ENCODE measurements around the gene ACACB. TPM values are rescaled to one million over a fixed set of nuclear protein-coding genes. Genes with fewer than 3 reads are reported as not detected.
A peak's percentile ranks its signal among the peaks of the same experiment; 100 is the strongest.

The ACACB gene
- total and polyA plus RNA-seq, 4 donors, result 8.4 to 70.3 (median 30.1) TPM

GRCh38 chr12:109276160-109276559 is 159.8 kb downstream of the ACACB start:
- Histone ChIP-seq H3K4me3 (ENCODE audit: low read length in 2 of 2) (no peak overlapping the region), H3K4me1 (ENCODE audit: control insufficient read depth in 1 of 2, insufficient read depth in 2 of 2, low read length in 2 of 2) (no peaks in the 10 kb centered on the region), H3K9me3 (ENCODE audit: control insufficient read depth, low read length) (no peaks in the 10 kb centered on the region), H3K36me3 (ENCODE audit: control insufficient read depth in 1 of 2, insufficient read depth in 2 of 2, low read length in 1 of 2) (no peaks in the 10 kb centered on the region), H3K27me3 (ENCODE audit: control insufficient read depth in 1 of 2, insufficient read depth in 2 of 2, low read length in 1 of 2) (no peaks in the 10 kb centered on the region), H3K27ac (ENCODE audit: low read depth in 1 of 2, low read length in 2 of 2) (no peak overlapping the region)
- ATAC-seq (ENCODE audit: low FRiP score) (no peak), DNase-seq (no peak)
- intact Hi-C loops (cut with DNase I), result no loop called here
- WGBS, 2 donors, result 94% methylated on average over 5 of the region's 5 CpGs

DNA sequence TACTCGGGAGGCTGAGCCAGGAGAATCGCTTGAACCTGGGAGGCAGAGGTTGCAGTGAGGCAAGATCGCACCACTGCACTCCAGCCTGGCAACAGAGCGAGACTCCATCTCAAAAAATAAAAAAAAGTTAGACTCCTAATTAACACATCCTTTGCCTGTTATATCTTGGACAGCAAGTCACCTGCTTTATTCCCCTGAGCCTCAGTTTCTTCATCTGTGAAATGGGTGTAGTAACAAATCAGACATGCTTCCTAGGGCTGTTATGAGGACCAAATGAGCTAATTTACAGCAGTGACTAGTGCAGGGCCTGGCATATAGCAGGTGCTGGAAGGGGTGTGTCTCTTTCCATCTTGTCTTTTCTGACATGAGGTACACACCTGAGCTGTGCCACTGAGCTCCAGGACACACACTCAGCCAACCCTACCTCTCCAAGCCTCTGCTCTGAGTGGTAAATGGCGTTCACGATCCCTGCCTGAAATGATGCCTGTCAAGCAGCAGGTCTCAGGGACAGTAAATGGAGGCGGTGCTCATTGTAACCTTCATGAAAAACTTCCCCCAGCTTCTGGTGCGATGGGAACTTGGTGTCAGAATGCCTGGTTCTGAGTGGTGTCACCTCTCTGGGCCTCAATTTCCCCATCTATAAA is 161.0 kb downstream of the ACACB start:
- DNase-seq (no peak), ATAC-seq (ENCODE audit: low FRiP score) (no peak)
- Histone ChIP-seq H3K4me3 (ENCODE audit: low read length in 2 of 2) (no peak overlapping the region), H3K36me3 (ENCODE audit: control insufficient read depth in 1 of 2, insufficient read depth in 2 of 2, low read length in 1 of 2) (no peaks in the 10 kb centered on the region), H3K27me3 (ENCODE audit: control insufficient read depth in 1 of 2, insufficient read depth in 2 of 2, low read length in 1 of 2) (no peaks in the 10 kb centered on the region), H3K4me1 (ENCODE audit: control insufficient read depth in 1 of 2, insufficient read depth in 2 of 2, low read length in 2 of 2) (no peaks in the 10 kb centered on the region), H3K27ac (ENCODE audit: low read depth in 1 of 2, low read length in 2 of 2) (no peak overlapping the region), H3K9me3 (ENCODE audit: control insufficient read depth, low read length) (no peaks in the 10 kb centered on the region)
- WGBS, 2 donors, result 93% methylated on average over 8 of the region's 8 CpGs
- intact Hi-C loops (cut with DNase I), result no loop called here

DNA sequence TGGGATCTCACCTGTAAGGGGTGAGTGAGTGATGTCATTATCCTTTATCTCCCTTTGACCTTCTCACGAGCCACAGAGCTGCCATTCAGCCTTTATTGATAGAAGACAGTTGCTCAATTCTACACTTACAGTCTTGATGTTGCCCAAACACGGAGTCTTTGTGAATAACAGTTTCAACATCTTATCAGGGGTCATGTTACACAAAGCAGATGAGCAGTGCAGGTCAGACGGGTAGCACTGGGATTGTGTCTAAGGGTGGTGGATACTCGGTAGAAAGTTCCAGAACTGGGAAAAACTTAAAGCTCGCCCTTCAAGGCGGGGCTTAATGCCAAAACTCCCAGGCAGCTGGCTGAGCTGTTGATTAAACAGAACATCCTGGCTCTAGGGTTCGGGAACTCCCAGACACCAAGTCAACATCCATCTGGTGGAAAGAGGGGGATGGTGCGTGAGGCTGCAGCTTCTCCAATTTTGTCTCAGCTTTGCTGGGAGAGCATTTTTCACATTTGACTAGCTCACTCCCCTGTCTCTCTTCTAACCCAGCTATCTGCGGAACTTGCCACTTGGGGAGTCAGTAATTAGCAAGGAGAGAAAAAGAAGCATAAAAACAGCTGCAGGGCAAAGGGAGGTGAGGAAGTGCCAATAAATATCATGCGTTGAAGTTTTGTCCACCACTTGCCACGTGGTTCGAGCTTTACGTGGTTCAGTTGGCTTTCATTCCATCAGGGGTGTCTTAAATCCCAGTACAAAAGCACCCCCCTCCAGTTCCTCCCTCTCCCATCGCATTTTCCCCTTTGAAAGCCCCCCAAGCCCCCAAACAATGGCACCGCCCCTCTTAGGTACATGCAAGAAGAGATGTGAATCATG is 161.7 kb downstream of the ACACB start:
- Histone ChIP-seq H3K4me1 (ENCODE audit: control insufficient read depth in 1 of 2, insufficient read depth in 2 of 2, low read length in 2 of 2) (no peaks in the 10 kb centered on the region), H3K4me3 (ENCODE audit: low read length in 2 of 2) (no peak overlapping the region), H3K9me3 (ENCODE audit: control insufficient read depth, low read length) (no peaks in the 10 kb centered on the region), H3K27me3 (ENCODE audit: control insufficient read depth in 1 of 2, insufficient read depth in 2 of 2, low read length in 1 of 2) (no peaks in the 10 kb centered on the region), H3K27ac (ENCODE audit: low read depth in 1 of 2, low read length in 2 of 2) (no peak overlapping the region), H3K36me3 (ENCODE audit: control insufficient read depth in 1 of 2, insufficient read depth in 2 of 2, low read length in 1 of 2) (no peaks in the 10 kb centered on the region)
- WGBS, 2 donors, result 42 to 45% methylated on average over 15 of the region's 15 CpGs
- ATAC-seq (ENCODE audit: low FRiP score) (peak; percentile 49), DNase-seq (peak in 1 of 2 donors; percentile 54)
- intact Hi-C loops (cut with DNase I), result no loop called here

DNA sequence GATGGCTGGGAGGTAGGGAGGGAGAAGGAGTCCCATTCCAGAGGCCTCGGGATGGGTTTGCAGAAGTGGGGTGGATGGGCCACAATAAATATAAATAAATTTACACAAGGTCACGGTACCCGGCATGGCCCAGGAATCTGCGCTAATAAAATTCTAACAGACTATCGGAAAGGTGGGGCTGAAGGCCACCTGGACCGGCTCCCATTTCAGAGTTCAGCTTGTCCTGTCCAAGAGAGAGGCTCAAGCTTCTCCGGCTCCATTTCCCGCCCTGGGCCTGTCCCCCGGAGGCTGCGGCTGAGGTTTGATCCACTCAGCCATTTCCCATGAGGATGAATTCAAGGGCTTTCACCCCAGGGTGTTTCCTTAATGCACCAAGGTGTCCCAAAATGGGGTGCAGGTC is 162.5 kb downstream of the ACACB start:
- H3K9me3 ChIP-seq (ENCODE audit: control insufficient read depth, low read length), result no peaks in the 10 kb centered on the region
- no peaks in the 10 kb centered on the region for H3K36me3 ChIP-seq (ENCODE audit: control insufficient read depth in 1 of 2, insufficient read depth in 2 of 2, low read length in 1 of 2)
- intact Hi-C loops (cut with DNase I), result no loop called here
- no peak for DNase-seq
- H3K4me3 ChIP-seq (ENCODE audit: low read length in 2 of 2), result no peak overlapping the region
- 95% methylated on average over 10 of the region's 10 CpGs for WGBS, 2 donors
- no peak overlapping the region for H3K27ac ChIP-seq (ENCODE audit: low read depth in 1 of 2, low read length in 2 of 2)
- H3K27me3 ChIP-seq (ENCODE audit: control insufficient read depth in 1 of 2, insufficient read depth in 2 of 2, low read length in 1 of 2), result no peaks in the 10 kb centered on the region
- H3K4me1 ChIP-seq (ENCODE audit: control insufficient read depth in 1 of 2, insufficient read depth in 2 of 2, low read length in 2 of 2), result no peaks in the 10 kb centered on the region
- ATAC-seq (ENCODE audit: low FRiP score), result no peak

DNA sequence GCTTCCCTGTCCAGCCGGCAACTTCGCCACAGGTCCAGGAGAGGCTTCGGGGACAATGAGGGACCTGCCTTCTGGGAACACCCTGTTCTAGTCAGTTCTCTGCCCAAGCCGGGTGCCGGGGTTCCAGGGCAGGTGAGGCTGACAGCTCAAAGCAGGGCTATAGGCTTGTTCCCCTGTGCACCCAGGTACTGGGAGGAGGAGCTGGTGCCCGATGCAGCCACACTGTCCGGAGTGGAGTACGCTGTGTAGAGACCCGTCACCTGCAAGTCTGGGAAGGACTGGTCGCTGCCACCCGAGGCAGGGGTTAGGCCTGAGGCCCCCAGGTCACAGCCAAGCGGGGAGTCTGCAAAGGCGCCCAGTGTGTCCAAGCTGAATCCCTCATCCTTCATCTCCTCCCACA is 163.1 kb downstream of the ACACB start:
- H3K9me3 ChIP-seq (ENCODE audit: control insufficient read depth, low read length), result no peaks in the 10 kb centered on the region
- no peaks in the 10 kb centered on the region for H3K27me3 ChIP-seq (ENCODE audit: control insufficient read depth in 1 of 2, insufficient read depth in 2 of 2, low read length in 1 of 2)
- no peak overlapping the region for H3K4me3 ChIP-seq (ENCODE audit: low read length in 2 of 2)
- H3K4me1 ChIP-seq (ENCODE audit: control insufficient read depth in 1 of 2, insufficient read depth in 2 of 2, low read length in 2 of 2), result no peaks in the 10 kb centered on the region
- intact Hi-C loops (cut with DNase I), result no loop called here
- WGBS, 2 donors, result 94 to 95% methylated on average over 13 of the region's 13 CpGs
- no peaks in the 10 kb centered on the region for H3K36me3 ChIP-seq (ENCODE audit: control insufficient read depth in 1 of 2, insufficient read depth in 2 of 2, low read length in 1 of 2)
- H3K27ac ChIP-seq (ENCODE audit: low read depth in 1 of 2, low read length in 2 of 2), result no peak overlapping the region
- DNase-seq, result no peak
- no peak for ATAC-seq (ENCODE audit: low FRiP score)

DNA sequence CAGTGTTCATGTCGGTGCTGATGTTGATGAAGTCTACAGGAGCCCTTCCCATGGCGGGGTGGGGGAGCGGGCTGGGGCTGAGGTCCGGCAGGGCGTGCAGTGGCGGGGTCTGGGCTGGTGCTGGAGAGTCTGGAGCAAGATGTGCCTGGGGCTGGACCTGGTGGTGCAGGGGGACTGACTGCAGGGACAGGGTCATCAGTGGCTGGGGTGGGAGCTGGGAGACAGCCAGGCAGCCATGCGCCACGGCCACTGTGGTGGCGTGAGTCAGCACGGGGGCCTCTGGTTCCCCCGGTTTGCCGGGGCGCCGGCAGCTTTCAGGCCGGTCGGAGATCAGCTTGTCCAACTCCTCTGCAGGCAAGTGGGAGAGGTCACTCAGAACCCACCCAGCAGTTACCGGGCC is 165.1 kb downstream of the ACACB start:
- ATAC-seq (ENCODE audit: low FRiP score), result no peak
- 90 to 93% methylated on average over 17 of the region's 17 CpGs for WGBS, 2 donors
- Histone ChIP-seq H3K27ac (ENCODE audit: low read depth in 1 of 2, low read length in 2 of 2) (no peak overlapping the region), H3K4me1 (ENCODE audit: control insufficient read depth in 1 of 2, insufficient read depth in 2 of 2, low read length in 2 of 2) (no peaks in the 10 kb centered on the region), H3K4me3 (ENCODE audit: low read length in 2 of 2) (no peak overlapping the region), H3K27me3 (ENCODE audit: control insufficient read depth in 1 of 2, insufficient read depth in 2 of 2, low read length in 1 of 2) (no peaks in the 10 kb centered on the region), H3K36me3 (ENCODE audit: control insufficient read depth in 1 of 2, insufficient read depth in 2 of 2, low read length in 1 of 2) (no peaks in the 10 kb centered on the region), H3K9me3 (ENCODE audit: control insufficient read depth, low read length) (no peaks in the 10 kb centered on the region)
- intact Hi-C loops (cut with DNase I), result no loop called here
- no peak for DNase-seq

- Histone ChIP-seq H3K4me3 (ENCODE audit: low read length in 2 of 2) (no peak overlapping the region), H3K27ac (ENCODE audit: low read depth in 1 of 2, low read length in 2 of 2) (no peak overlapping the region), H3K27me3 (ENCODE audit: control insufficient read depth in 1 of 2, insufficient read depth in 2 of 2, low read length in 1 of 2) (no peaks in the 10 kb centered on the region), H3K36me3 (ENCODE audit: control insufficient read depth in 1 of 2, insufficient read depth in 2 of 2, low read length in 1 of 2) (no peaks in the 10 kb centered on the region), H3K4me1 (ENCODE audit: control insufficient read depth in 1 of 2, insufficient read depth in 2 of 2, low read length in 2 of 2) (no peaks in the 10 kb centered on the region), H3K9me3 (ENCODE audit: control insufficient read depth, low read length) (no peaks in the 10 kb centered on the region)
- DNase-seq (no peak), ATAC-seq (ENCODE audit: low FRiP score) (no peak)
- WGBS, 2 donors, result 87 to 88% methylated on average over 20 of the region's 20 CpGs
- intact Hi-C loops (cut with DNase I), result no loop called here
These were observed 168.0 kb downstream of the ACACB start for GRCh38 chr12:109284392-109284791.

DNA sequence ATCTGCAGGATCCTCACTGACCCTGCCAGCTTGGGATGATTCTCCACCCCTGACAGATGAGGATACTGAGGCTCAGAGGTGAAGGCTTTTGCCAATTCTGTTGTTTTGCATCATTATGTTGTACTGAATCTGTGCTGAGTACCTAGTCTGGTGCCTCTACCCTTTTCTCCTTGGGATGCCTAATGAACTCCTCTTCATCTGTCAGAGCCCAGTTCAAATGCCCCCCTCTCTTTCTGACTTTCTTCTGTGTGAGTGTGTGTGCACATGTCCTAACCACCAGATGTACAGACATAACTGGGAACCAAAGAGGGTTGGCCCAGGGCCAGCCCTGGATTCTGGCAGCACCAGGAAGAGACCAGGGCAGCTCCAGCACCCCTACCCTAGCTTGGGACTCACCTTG is 169.9 kb downstream of the ACACB start:
- no peaks in the 10 kb centered on the region for H3K36me3 ChIP-seq (ENCODE audit: control insufficient read depth in 1 of 2, insufficient read depth in 2 of 2, low read length in 1 of 2)
- ATAC-seq (ENCODE audit: low FRiP score) (no peak), DNase-seq (peak in 1 of 2 donors; percentile 35)
- no peaks in the 10 kb centered on the region for H3K27me3 ChIP-seq (ENCODE audit: control insufficient read depth in 1 of 2, insufficient read depth in 2 of 2, low read length in 1 of 2)
- intact Hi-C loops (cut with DNase I), result no loop called here
- H3K9me3 ChIP-seq (ENCODE audit: control insufficient read depth, low read length), result no peaks in the 10 kb centered on the region
- H3K4me1 ChIP-seq (ENCODE audit: control insufficient read depth in 1 of 2, insufficient read depth in 2 of 2, low read length in 2 of 2), result no peaks in the 10 kb centered on the region
- no peak overlapping the region for H3K27ac ChIP-seq (ENCODE audit: low read depth in 1 of 2, low read length in 2 of 2)
- no peak overlapping the region for H3K4me3 ChIP-seq (ENCODE audit: low read length in 2 of 2)

DNA sequence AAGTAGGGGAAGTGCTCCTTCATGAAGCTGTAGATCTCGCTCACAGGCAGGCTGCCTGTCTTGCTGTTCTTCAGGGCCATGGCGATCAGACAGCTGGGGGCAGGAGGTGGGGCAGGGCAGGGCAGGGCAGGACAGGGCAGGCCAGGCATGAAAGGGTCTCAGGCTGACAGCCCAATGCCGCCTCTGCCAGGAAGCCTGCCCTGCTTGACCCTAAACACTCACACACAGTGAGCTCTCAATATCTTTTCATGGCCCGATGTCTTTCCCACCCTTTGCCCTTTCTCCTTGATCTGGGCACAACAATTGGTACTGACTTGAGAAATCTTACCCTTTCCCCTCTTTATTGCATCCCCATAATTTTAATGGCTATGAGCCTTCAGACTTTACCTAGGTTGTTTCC is 170.3 kb downstream of the ACACB start:
- no peak for ATAC-seq (ENCODE audit: low FRiP score)

More for the DNA sequence above, 170.3 kb downstream of the ACACB start:
- no peaks in the 10 kb centered on the region for H3K36me3 ChIP-seq (ENCODE audit: control insufficient read depth in 1 of 2, insufficient read depth in 2 of 2, low read length in 1 of 2)
- intact Hi-C loops (cut with DNase I), result no loop called here
- no peak for DNase-seq
- WGBS, 2 donors, result 90% methylated on average over 4 of the region's 4 CpGs
- H3K4me3 ChIP-seq (ENCODE audit: low read length in 2 of 2), result no peak overlapping the region
- H3K27me3 ChIP-seq (ENCODE audit: control insufficient read depth in 1 of 2, insufficient read depth in 2 of 2, low read length in 1 of 2), result no peaks in the 10 kb centered on the region
- no peak overlapping the region for H3K27ac ChIP-seq (ENCODE audit: low read depth in 1 of 2, low read length in 2 of 2)
- H3K9me3 ChIP-seq (ENCODE audit: control insufficient read depth, low read length), result no peaks in the 10 kb centered on the region
- H3K4me1 ChIP-seq (ENCODE audit: control insufficient read depth in 1 of 2, insufficient read depth in 2 of 2, low read length in 2 of 2), result no peaks in the 10 kb centered on the region
